Subcutaneous adipose tissue (tissue), 4 donors: ENCODE results near the gene PRPF19. TPM values are rescaled to one million over a fixed set of nuclear protein-coding genes. Genes with fewer than 3 reads are reported as not detected.

Source experiments
- total RNA-seq, 4 donors: library from RNA; depleted of rRNA; stranded (reverse); fragments of >200 nt; gene quantifications; one replicate each; pipeline ENCODE4 v1.1.0, GENCODE V29; 2016
- TF ChIP-seq, protein P1 (sequence below): fragments of 450-650 bp; IDR thresholded peaks from one replicate; pipeline ENCODE4 v1.5.1; 2016; ENCODE audit warnings: low read depth, mild to moderate bottlenecking, control low read depth, antibody characterized with exemption, moderate library complexity

The PRPF19 gene
- total RNA-seq, 4 donors from 2014 or later: 24.3 to 43.2 (median 36.5) TPM

GRCh38 chr11:60899977-60900376, 6.4 kb downstream of the PRPF19 start:
- TF ChIP-seq, protein P1, sequence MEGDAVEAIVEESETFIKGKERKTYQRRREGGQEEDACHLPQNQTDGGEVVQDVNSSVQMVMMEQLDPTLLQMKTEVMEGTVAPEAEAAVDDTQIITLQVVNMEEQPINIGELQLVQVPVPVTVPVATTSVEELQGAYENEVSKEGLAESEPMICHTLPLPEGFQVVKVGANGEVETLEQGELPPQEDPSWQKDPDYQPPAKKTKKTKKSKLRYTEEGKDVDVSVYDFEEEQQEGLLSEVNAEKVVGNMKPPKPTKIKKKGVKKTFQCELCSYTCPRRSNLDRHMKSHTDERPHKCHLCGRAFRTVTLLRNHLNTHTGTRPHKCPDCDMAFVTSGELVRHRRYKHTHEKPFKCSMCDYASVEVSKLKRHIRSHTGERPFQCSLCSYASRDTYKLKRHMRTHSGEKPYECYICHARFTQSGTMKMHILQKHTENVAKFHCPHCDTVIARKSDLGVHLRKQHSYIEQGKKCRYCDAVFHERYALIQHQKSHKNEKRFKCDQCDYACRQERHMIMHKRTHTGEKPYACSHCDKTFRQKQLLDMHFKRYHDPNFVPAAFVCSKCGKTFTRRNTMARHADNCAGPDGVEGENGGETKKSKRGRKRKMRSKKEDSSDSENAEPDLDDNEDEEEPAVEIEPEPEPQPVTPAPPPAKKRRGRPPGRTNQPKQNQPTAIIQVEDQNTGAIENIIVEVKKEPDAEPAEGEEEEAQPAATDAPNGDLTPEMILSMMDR: no peak

DNA sequence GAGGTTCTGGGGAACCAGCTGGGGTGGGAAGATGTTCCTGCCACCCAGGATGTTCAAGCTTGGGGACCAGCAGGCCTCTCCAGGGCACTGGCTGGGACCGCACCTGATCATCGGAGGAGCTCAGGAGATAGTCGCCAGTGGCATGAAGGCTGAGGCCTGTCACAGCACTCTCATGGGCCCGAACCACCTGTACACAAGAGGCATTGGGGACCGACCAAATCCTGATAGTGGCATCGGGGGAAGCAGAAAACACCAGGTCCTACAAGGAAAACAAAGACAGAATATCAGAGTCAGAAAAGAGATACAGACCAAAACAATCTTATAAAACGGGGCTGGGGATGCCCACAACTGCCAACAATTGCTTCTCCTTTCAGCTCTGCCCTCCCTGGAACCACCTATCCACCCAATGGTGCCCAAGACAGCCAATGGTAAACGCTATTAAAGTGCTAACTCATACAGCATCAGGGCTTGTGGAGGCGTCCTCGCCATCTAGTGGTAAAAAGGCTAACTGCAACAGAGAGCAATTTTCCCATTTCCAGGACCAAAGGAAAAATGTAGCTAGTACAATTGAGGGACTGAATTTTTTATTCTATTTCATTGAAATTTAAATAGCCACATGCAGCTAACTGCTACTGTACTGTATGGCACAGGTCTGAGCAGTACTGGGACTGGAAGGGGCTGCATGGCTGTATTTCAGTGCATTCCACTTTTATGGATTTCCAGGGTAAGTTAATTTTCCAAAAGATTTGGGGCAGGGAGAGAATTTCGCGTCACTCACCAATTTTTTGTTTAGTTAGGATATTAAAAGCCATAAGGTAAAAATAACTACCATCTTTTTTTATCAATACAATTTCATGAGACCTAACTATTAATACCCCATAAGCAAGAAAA, 7.1 kb downstream of the PRPF19 start:
- TF ChIP-seq, protein P1: no peak

- TF ChIP-seq, protein P1: no peak
Measured at GRCh38 chr11:60897496-60897895, 8.9 kb downstream of the PRPF19 start.

- TF ChIP-seq, protein P1: no peak
Measured at GRCh38 chr11:60895687-60896086, 10.7 kb downstream of the PRPF19 start.

GRCh38 chr11:60891103-60891741, 15.2 kb downstream of the PRPF19 start:
- TF ChIP-seq, protein P1: no peak

GRCh38 chr11:60890696-60891095, 15.7 kb downstream of the PRPF19 start:
- TF ChIP-seq, protein P1: no peak

GRCh38 chr11:60889869-60890311, 16.5 kb downstream of the PRPF19 start:
- TF ChIP-seq, protein P1: no peak
